ENCODE data around the gene NDUFS8. TPM values are rescaled to one million over a fixed set of nuclear protein-coding genes. Genes with fewer than 3 reads are reported as not detected.

The NDUFS8 gene
- total RNA-seq, 2 donors from 2014 or later: 247 to 274 TPM

DNA sequence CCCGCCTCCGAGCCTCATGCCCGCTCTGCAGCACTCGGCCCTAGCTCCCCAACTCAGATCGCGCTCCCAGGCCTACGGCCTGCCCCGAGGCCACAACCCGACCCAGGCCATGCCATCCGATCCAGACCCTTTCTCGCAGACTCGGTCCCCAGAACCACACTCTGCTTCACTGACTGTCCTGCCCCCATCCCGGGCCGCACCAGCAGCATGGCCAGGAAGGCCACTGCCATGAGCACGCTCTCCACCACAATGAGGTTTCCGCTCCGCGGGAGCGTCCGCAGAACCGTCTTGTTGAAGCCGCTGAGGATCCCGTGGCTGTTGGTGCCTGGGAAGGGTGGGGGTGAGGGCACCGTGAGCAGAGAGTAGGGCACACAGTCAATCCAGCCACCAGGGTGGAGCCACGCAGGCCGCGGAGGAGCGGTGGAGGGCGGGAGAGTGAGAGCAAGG is 33.0 kb upstream of the NDUFS8 start:
- H3K4me1 ChIP-seq (replicated peaks): no peaks in the 10 kb centered on the region
- WGBS: 94% methylated on average over 29 of the region's 29 CpGs

DNA sequence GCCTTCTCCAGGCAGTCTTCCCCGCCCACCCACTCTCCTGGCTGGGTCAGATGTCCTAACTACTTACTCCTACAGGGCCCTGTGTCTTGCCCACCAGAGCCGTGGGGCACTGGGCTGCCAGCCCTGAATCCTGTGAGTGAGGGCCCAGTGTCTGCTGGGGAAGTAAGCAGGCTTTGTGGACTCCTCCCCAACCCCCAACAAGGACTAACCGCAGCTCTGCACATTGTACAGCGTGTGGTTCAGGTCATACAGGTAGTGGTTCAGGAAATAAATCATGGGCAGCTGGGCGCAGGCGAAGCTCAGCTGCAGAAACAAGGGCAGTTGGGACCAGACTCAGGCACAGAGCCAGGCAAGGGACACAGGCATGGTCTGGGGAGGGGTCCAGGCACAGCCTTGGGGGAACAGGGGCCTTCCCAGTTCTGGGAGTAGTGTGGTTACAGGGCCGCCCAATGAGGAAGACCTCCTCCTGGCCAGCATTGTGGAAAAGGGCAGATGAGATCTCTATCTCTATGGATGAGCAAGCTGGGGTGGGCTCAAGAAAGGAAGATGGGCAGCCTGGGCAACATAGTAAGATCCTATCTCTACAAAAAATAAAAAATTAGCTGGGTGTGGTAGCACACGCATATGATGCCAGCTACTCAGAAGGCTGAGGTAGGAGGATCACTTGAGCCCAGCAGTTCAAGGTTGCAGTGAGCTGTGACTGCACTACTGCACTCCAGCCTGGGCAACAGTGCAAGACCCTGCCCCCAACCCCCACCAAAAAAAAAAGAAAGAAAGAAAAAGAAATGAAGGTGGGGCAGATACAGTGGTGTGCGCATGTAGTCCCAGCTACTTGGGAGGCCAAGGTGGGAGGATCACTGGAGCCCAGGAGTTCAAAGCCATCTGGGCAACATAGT is 32.1 kb upstream of the NDUFS8 start:
- over 99% methylated on average over 9 of the region's 9 CpGs for WGBS
- no peaks in the 10 kb centered on the region for H3K4me1 ChIP-seq (replicated peaks)
- H3K36me3 ChIP-seq: no peaks in the 10 kb centered on the region
- no peak for DNase-seq (ENCODE audit: low spot score)
- no peak overlapping the region for H3K4me3 ChIP-seq
- TF ChIP-seq POLR2A (IDR thresholded peaks at IDR 0.05): no peak
- no peak for TF ChIP-seq POLR2AphosphoS5 (IDR thresholded peaks at IDR 0.05)
- TF ChIP-seq, protein P1, sequence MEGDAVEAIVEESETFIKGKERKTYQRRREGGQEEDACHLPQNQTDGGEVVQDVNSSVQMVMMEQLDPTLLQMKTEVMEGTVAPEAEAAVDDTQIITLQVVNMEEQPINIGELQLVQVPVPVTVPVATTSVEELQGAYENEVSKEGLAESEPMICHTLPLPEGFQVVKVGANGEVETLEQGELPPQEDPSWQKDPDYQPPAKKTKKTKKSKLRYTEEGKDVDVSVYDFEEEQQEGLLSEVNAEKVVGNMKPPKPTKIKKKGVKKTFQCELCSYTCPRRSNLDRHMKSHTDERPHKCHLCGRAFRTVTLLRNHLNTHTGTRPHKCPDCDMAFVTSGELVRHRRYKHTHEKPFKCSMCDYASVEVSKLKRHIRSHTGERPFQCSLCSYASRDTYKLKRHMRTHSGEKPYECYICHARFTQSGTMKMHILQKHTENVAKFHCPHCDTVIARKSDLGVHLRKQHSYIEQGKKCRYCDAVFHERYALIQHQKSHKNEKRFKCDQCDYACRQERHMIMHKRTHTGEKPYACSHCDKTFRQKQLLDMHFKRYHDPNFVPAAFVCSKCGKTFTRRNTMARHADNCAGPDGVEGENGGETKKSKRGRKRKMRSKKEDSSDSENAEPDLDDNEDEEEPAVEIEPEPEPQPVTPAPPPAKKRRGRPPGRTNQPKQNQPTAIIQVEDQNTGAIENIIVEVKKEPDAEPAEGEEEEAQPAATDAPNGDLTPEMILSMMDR (IDR thresholded peaks at IDR 0.05): no peak
- H3K27me3 ChIP-seq (replicated peaks; ENCODE audit: insufficient read depth): no peaks in the 10 kb centered on the region
- intact Hi-C loops (cut with DNase I): no loop called here
- no peak overlapping the region for H3K27ac ChIP-seq
- H3K9me3 ChIP-seq: no peaks in the 10 kb centered on the region

More for the DNA sequence above, 33.0 kb upstream of the NDUFS8 start:
- H3K27me3 ChIP-seq (replicated peaks; ENCODE audit: insufficient read depth): no peaks in the 10 kb centered on the region
- DNase-seq (ENCODE audit: low spot score): no peak
- no peaks in the 10 kb centered on the region for H3K9me3 ChIP-seq
- H3K36me3 ChIP-seq: no peaks in the 10 kb centered on the region
- intact Hi-C loops (cut with DNase I): no loop called here
- H3K4me3 ChIP-seq: no peak overlapping the region
- no peak for TF ChIP-seq POLR2A (IDR thresholded peaks at IDR 0.05)
- TF ChIP-seq POLR2AphosphoS5 (IDR thresholded peaks at IDR 0.05): no peak
- TF ChIP-seq, protein P1 (IDR thresholded peaks at IDR 0.05): no peak
- H3K27ac ChIP-seq: no peak overlapping the region

DNA sequence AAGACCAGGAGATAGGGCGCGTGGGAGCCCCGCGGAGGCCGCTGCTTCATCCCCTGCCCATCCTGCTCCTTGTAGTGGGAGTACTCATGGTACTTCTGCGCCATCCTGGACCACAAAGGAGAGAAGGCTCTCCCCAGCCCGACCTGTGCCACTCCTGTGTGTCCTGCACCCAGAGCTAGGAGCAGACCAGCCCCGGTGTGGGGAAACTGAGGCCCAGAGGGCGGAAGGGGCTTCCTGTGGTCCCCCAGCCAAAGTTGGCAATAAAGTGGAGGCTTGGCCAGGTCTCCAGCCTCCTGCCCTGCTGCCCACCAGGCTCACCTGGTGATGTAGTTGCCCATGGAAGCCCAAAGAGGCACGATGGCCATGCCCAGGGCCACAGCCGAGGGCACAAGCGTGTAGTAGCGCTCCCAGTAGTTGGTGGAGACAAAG is 31.3 kb upstream of the NDUFS8 start:
- intact Hi-C loops (cut with DNase I): no loop called here
- Histone ChIP-seq H3K27me3 (replicated peaks; ENCODE audit: insufficient read depth) (no peaks in the 10 kb centered on the region), H3K9me3 (no peaks in the 10 kb centered on the region), H3K4me3 (no peak overlapping the region), H3K36me3 (no peaks in the 10 kb centered on the region), H3K4me1 (replicated peaks) (no peaks in the 10 kb centered on the region), H3K27ac (no peak overlapping the region)
- WGBS: 97% methylated on average over 13 of the region's 13 CpGs
- TF ChIP-seq, protein P1 (IDR thresholded peaks at IDR 0.05): no peak
- TF ChIP-seq POLR2A (IDR thresholded peaks at IDR 0.05): no peak
- no peak for TF ChIP-seq POLR2AphosphoS5 (IDR thresholded peaks at IDR 0.05)
- no peak for DNase-seq (ENCODE audit: low spot score)

DNA sequence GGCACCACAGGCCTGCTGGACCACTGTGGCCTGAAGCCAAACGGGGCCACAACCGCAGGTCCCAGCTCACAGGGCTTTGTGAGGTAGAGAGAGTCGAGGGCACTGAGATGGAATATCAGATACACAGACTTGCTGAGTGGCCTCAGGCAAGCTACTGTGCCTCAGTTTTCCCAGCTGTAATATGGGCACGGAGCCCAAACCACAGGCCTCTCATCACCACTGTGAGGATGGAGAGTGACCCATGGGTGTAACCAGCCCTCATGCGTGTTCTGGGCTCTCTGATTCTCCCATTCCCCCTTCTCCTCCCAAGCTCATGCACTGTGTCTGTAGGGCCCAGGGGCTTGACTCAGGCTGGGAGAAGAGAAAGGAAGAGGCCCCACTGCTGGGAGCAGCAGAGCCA is 30.8 kb upstream of the NDUFS8 start:
- TF ChIP-seq, protein P1 (IDR thresholded peaks at IDR 0.05): no peak
- TF ChIP-seq POLR2A (IDR thresholded peaks at IDR 0.05): no peak
- TF ChIP-seq POLR2AphosphoS5 (IDR thresholded peaks at IDR 0.05): no peak
- Histone ChIP-seq H3K27me3 (replicated peaks; ENCODE audit: insufficient read depth) (no peaks in the 10 kb centered on the region), H3K4me1 (replicated peaks) (no peaks in the 10 kb centered on the region), H3K4me3 (no peak overlapping the region), H3K36me3 (no peaks in the 10 kb centered on the region), H3K9me3 (no peaks in the 10 kb centered on the region), H3K27ac (no peak overlapping the region)
- intact Hi-C loops (cut with DNase I): no loop called here
- 93% methylated on average over 5 of the region's 5 CpGs for WGBS
- DNase-seq (ENCODE audit: low spot score): no peak

DNA sequence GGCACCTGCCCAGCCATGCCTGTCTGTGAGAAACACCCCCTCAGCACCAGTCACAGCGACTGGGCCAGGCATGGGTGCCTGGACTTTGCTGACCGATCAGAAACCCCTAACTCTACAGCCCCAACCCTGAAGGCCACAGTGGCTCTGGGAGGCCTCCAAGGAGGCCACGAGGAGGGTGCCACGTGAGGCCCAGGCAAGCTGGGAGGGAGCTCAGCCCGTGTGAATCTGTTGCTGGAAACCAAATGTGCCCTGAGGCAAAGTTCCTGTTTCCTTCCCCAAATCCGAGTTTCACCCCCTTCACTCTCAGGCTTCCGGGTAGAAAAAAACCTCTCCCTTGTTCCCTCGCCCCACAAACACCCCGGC is 27.9 kb upstream of the NDUFS8 start:
- Histone ChIP-seq H3K27me3 (replicated peaks; ENCODE audit: insufficient read depth) (no peaks in the 10 kb centered on the region), H3K27ac (no peak overlapping the region), H3K4me3 (no peak overlapping the region), H3K4me1 (replicated peaks) (no peaks in the 10 kb centered on the region), H3K9me3 (no peaks in the 10 kb centered on the region), H3K36me3 (no peaks in the 10 kb centered on the region)
- 65% methylated on average over 9 of the region's 9 CpGs for WGBS
- TF ChIP-seq POLR2AphosphoS5 (IDR thresholded peaks at IDR 0.05) (no peak), POLR2A (IDR thresholded peaks at IDR 0.05) (no peak)
- TF ChIP-seq, protein P1 (IDR thresholded peaks at IDR 0.05): no peak
- no peak for DNase-seq (ENCODE audit: low spot score)
- intact Hi-C loops (cut with DNase I): no loop called here
